Esophagus (tissue), 2 donors: ENCODE results near the gene PRR16. TPM values are rescaled to one million over a fixed set of nuclear protein-coding genes. Genes with fewer than 3 reads are reported as not detected.

Source experiments
- H3K27ac ChIP-seq, 2 donors: one replicate each; pipeline ENCODE4 v1.5.1; 2013; ENCODE audit warnings: low read depth in 2 of 2, mild to moderate bottlenecking in 2 of 2, inconsistent platforms in 1 of 2, low read length in 1 of 2, moderate library complexity in 1 of 2
- H3K27me3 ChIP-seq, 2 donors: one replicate each; pipeline ENCODE4 v1.6.1; 2013; ENCODE audit warnings: low read length in 2 of 2, control low read depth in 1 of 2, mild to moderate bottlenecking in 1 of 2; ENCODE audit not compliant: insufficient read depth in 2 of 2, control insufficient read depth in 1 of 2
- H3K36me3 ChIP-seq, 2 donors: one replicate each; pipeline ENCODE4 v1.6.1; 2013; ENCODE audit warnings: low read length in 1 of 2; ENCODE audit not compliant: control insufficient read depth in 2 of 2, insufficient read depth in 2 of 2
- H3K4me1 ChIP-seq, 2 donors: one replicate each; pipeline ENCODE4 v1.6.1; 2013; ENCODE audit warnings: low read length in 1 of 2; ENCODE audit not compliant: control insufficient read depth in 2 of 2, insufficient read depth in 2 of 2
- H3K4me3 ChIP-seq, 2 donors: one replicate each; pipeline ENCODE4 v1.5.1; 2013; ENCODE audit warnings: low read length in 2 of 2, mild to moderate bottlenecking in 2 of 2, low read depth in 1 of 2, moderate library complexity in 1 of 2
- H3K9me3 ChIP-seq, 2 donors: one replicate each; pipeline ENCODE4 v1.6.1; 2013; ENCODE audit warnings: mild to moderate bottlenecking in 2 of 2, low read depth in 1 of 2, low read length in 1 of 2, moderate library complexity in 1 of 2; ENCODE audit not compliant: control insufficient read depth in 2 of 2, insufficient read depth in 1 of 2
- WGBS, 2 donors: extraction: QIAGEN DNeasy Blood & Tissue Kit; methylation state at CpG; one replicate each; pipeline ENCODE4 v1.1.7; 2013; 5-methylcytosine and 5-hydroxymethylcytosine counted together
- polyA plus RNA-seq, 2 donors: library from polyadenylated mRNA; stranded (reverse); fragments of 200-250 nt; gene quantifications; one replicate each; pipeline ENCODE4 v1.2.3, GENCODE V29; 2013
- donor health status: healthy with polysubstance abuse.
- donor health status: Bipolar disorder and iron deficiency.

PRR16 gene
- polyA plus RNA-seq, 2 donors, result 0.35 to 0.38 TPM

- no peaks in the 10 kb centered on the region for H3K4me1 ChIP-seq
- H3K4me3 ChIP-seq, result no peak overlapping the region
- 63% methylated on average over 3 of the region's 3 CpGs for WGBS, 2 donors
- no peak overlapping the region for H3K27ac ChIP-seq
- no peaks in the 10 kb centered on the region for H3K36me3 ChIP-seq
- no peaks in the 10 kb centered on the region for H3K27me3 ChIP-seq
- no peaks in the 10 kb centered on the region for H3K9me3 ChIP-seq
These were observed 80.9 kb downstream of the PRR16 start for GRCh38 chr5:120545007-120545406.

DNA sequence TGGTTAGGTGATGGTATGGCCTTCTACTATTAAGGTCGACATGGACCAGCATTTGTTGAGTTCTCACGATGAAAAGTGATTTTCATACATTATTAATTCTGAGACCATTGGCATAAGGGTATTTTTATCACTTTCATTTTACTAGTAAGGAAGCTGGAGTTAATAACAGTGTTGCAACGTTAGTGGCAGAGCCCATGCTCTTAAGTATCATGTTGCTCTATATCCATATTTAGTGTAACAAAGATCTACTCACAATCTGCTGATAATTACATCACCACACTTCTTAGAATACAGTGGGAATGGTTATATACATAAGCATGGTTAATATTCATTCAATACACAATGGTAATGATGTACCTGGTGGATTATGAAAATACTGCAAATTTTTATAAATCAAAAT lies 81.9 kb downstream of the PRR16 start:
- Histone ChIP-seq H3K27ac (no peak overlapping the region), H3K4me1 (no peaks in the 10 kb centered on the region), H3K9me3 (no peaks in the 10 kb centered on the region), H3K36me3 (no peaks in the 10 kb centered on the region), H3K4me3 (no peak overlapping the region), H3K27me3 (no peaks in the 10 kb centered on the region)
- 64 to 78% methylated on average over 3 of the region's 3 CpGs for WGBS, 2 donors

GRCh38 chr5:120546922-120547321 lies 82.8 kb downstream of the PRR16 start:
- 98% methylated on average over 2 of the region's 2 CpGs for WGBS, 2 donors
- H3K4me1 ChIP-seq, result no peaks in the 10 kb centered on the region
- no peaks in the 10 kb centered on the region for H3K36me3 ChIP-seq
- no peaks in the 10 kb centered on the region for H3K27me3 ChIP-seq
- H3K27ac ChIP-seq, result no peak overlapping the region
- no peaks in the 10 kb centered on the region for H3K9me3 ChIP-seq
- H3K4me3 ChIP-seq, result no peak overlapping the region

DNA sequence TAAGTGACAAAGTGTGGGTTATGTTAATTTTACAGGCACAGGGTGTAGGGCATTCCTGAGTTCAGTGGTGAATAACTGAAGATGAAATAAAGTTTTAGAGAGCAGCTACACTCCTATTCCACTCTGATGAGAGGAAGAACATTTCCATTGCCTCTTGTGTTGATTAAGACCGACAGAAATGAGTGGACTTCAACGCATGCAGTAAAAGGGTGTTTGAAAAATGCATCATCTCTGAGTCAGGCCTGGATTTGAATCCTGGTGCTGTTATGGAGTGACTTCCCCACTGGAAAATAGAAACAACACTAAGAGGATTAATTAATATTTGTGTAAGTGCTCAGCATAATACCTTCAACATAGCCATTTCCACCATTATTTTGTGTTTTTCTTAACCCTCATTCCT lies 86.3 kb downstream of the PRR16 start:
- H3K27me3 ChIP-seq, result no peaks in the 10 kb centered on the region
- H3K4me1 ChIP-seq, result no peaks in the 10 kb centered on the region
- no peak overlapping the region for H3K4me3 ChIP-seq
- no peaks in the 10 kb centered on the region for H3K36me3 ChIP-seq
- H3K27ac ChIP-seq, result no peak overlapping the region
- 94% methylated on average over 2 of the region's 2 CpGs for WGBS, 2 donors
- no peaks in the 10 kb centered on the region for H3K9me3 ChIP-seq

DNA sequence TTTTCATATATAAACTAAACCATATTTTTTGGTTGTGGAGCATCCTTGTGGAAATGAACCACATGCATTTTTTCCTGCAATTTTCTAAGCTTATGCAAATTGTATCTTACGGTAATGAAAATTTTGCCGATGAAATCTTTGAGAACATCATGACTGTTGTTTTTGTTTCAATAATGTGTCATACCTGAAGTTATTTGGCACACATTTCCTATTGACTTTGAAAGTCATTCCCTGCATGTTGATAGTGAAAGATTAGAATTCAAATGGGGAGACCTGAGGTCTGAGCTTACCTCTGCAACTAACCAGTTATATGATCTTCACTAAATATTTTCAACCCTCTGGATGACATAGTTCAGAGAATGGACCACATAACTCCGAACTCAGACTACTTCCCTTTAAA lies 88.5 kb downstream of the PRR16 start:
- no peak overlapping the region for H3K4me3 ChIP-seq
- H3K27ac ChIP-seq, result no peak overlapping the region
- H3K27me3 ChIP-seq, result no peaks in the 10 kb centered on the region
- no peaks in the 10 kb centered on the region for H3K4me1 ChIP-seq
- WGBS, 2 donors, result 86 to 88% methylated on average over 3 of the region's 3 CpGs
- H3K36me3 ChIP-seq, result no peaks in the 10 kb centered on the region
- no peaks in the 10 kb centered on the region for H3K9me3 ChIP-seq

DNA sequence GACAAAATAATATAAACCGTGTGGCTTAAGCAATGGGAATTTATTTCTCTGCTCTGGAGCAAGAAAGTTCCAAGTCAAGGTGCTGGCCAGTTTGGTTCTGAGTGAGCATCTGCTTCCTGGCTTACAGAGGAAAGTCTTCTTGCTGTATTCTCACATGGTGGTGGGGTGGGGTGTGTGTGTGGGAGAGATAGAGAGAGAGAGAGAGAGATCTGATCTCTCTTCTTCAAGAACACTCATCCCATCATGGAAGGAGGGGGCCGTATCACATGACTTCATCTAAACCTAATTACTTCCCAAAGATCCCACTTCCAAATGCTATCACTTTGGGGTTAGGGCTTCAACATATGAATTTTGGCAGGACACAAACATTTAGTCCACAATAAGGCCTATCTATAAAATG lies 91.2 kb downstream of the PRR16 start:
- WGBS, 2 donors, result 69 to 77% methylated on average over 2 of the region's 2 CpGs
- Histone ChIP-seq H3K36me3 (no peaks in the 10 kb centered on the region), H3K27ac (no peak overlapping the region), H3K4me1 (no peaks in the 10 kb centered on the region), H3K27me3 (no peaks in the 10 kb centered on the region), H3K4me3 (no peak overlapping the region), H3K9me3 (no peaks in the 10 kb centered on the region)

GRCh38 chr5:120564013-120564412 lies 99.9 kb downstream of the PRR16 start:
- Histone ChIP-seq H3K27me3 (no peaks in the 10 kb centered on the region), H3K36me3 (no peaks in the 10 kb centered on the region), H3K27ac (no peak overlapping the region), H3K9me3 (no peaks in the 10 kb centered on the region), H3K4me1 (no peaks in the 10 kb centered on the region), H3K4me3 (no peak overlapping the region)
- 78 to 81% methylated on average over 4 of the region's 4 CpGs for WGBS, 2 donors

GRCh38 chr5:120567066-120567465 lies 103.0 kb downstream of the PRR16 start:
- no peaks in the 10 kb centered on the region for H3K9me3 ChIP-seq
- H3K4me3 ChIP-seq, result no peak overlapping the region
- H3K4me1 ChIP-seq, result no peaks in the 10 kb centered on the region
- no peak overlapping the region for H3K27ac ChIP-seq
- H3K27me3 ChIP-seq, result no peaks in the 10 kb centered on the region
- 19 to 49% methylated on average over 1 of the region's 1 CpG for WGBS, 2 donors
- no peaks in the 10 kb centered on the region for H3K36me3 ChIP-seq

GRCh38 chr5:120567921-120568320 lies 103.8 kb downstream of the PRR16 start:
- Histone ChIP-seq H3K9me3 (no peaks in the 10 kb centered on the region), H3K4me3 (no peak overlapping the region), H3K36me3 (no peaks in the 10 kb centered on the region), H3K4me1 (no peaks in the 10 kb centered on the region), H3K27ac (no peak overlapping the region), H3K27me3 (no peaks in the 10 kb centered on the region)
- 70 to 82% methylated on average over 4 of the region's 4 CpGs for WGBS, 2 donors

DNA sequence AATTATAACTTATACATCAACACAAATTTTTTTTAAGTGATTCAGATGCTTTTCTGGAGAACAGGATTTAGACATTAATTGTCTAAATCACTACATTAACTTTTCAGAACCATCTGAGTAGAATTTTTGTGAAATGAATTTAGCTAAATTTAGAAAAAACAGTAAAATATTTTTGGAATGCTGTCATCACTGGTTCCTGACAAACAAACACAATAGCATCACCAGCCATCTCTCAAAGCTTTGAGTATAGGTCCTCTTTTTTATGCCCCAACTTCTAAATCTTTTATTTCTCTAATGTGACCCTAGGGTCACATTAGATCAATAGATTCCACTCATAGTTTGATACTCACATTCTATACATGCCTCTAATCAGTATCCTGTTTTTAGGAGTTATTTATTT lies 104.6 kb downstream of the PRR16 start:
- Histone ChIP-seq H3K9me3 (no peaks in the 10 kb centered on the region), H3K4me3 (no peak overlapping the region), H3K27ac (no peak overlapping the region)

More for the DNA sequence above, 104.6 kb downstream of the PRR16 start:
- Histone ChIP-seq H3K27me3 (no peaks in the 10 kb centered on the region), H3K4me1 (no peaks in the 10 kb centered on the region), H3K36me3 (no peaks in the 10 kb centered on the region)
